ENCODE results near the gene UGP2. TPM values are rescaled to one million over a fixed set of nuclear protein-coding genes. Genes with fewer than 3 reads are reported as not detected.

Gene UGP2
- total RNA-seq, 1 experiment from 2014 or later: 89.5 TPM

DNA sequence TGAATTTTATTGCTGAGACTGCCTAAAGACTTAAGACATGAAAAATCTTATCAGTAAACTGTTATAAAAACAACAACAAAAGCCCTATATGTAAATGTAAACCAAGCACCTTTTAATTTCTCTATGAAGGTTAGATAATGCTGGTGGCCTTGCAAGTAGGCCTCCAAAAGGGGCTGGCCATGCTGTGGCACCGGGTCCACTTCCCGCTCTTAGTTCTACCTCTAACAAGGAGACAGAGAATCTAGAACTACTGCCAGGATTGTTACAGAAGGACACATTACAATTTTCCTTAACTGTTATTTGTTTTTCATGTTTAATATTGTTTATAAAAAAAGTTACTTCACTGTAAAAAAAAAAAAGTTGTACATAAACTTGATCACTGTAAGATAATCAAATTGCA is 49.0 kb downstream of the UGP2 start:
- 0 out of 2 replicates have a peak, but pooled peaks cover 3% of the 10 kb centered on the region for H4K20me1 ChIP-seq (ENCODE audit: insufficient read depth)
- ChIA-PET CTCF (no interaction called here), POLR2A (ENCODE audit: unreplicated experiment) (interaction anchor here (0.7 kb wide), 2 partner anchors 19 to 62 kb away, joined by 3 to 4 read pairs; no protein-coding TSS in a partner anchor)
- no peak for TF ChIP-seq EZH2 (IDR thresholded peaks at IDR 0.05; ENCODE audit: low read depth)
- no peak for TF ChIP-seq CTCF (conservative IDR thresholded peaks at IDR 0.05)
- no peak overlapping the region for H3K4me2 ChIP-seq
- no peaks in the 10 kb centered on the region for H3F3A ChIP-seq (ENCODE audit: insufficient read depth, low read depth)
- no peak for DNase-seq
- no peak overlapping the region for H3K4me3 ChIP-seq
- H3K27me3 ChIP-seq (ENCODE audit: insufficient read depth, low read depth): no peaks in the 10 kb centered on the region
- no peaks in the 10 kb centered on the region for H3K9me2 ChIP-seq (ENCODE audit: insufficient read depth)
- no TSS peak for BruUV-seq (replicated peaks)
- peaks cover 42% of the 10 kb centered on the region for H3K36me3 ChIP-seq (ENCODE audit: low read depth)
- no peaks in the 10 kb centered on the region for H3K4me1 ChIP-seq (replicated peaks; ENCODE audit: insufficient read depth)
- intact Hi-C loops (cut with micrococcal nuclease; ENCODE audit: unreplicated experiment): no loop called here
- no peaks in the 10 kb centered on the region for H3K9me3 ChIP-seq (ENCODE audit: insufficient read depth, low read depth)
- no peak overlapping the region for H3K27ac ChIP-seq
- no peak overlapping the region for H2AFZ ChIP-seq
- no peaks in the 10 kb centered on the region for H3K79me2 ChIP-seq (ENCODE audit: low read depth)

DNA sequence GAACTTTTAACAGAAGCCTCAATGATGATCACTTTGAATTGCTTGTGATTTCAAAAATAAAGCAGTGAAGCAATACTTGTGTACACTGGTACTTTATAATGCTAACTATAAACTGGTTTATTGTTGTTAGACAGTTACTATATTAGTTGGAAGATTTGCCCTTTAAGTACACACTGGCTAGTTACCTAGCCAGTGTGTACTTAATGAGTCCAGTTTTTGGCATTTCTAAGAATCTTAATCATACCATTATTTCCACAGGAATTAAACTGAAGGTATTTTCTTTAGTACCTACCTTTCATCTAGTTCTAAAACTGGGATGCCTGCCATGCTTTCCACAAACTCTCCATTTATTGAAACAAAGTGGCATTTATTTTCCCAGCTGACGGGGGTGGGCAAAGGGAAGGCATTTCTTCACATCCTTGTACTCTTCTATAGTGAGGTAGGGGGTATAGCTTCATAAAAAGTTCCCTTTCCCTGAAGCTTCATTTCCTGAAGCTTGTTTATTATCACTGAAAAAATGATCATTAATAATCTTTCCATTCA is 49.9 kb downstream of the UGP2 start:
- Histone ChIP-seq H3K79me2 (ENCODE audit: low read depth) (no peaks in the 10 kb centered on the region), H3K4me2 (no peak overlapping the region), H3K36me3 (ENCODE audit: low read depth) (peaks cover 42% of the 10 kb centered on the region), H4K20me1 (ENCODE audit: insufficient read depth) (0 out of 2 replicates have a peak, but pooled peaks cover 3% of the 10 kb centered on the region), H3F3A (ENCODE audit: insufficient read depth, low read depth) (no peaks in the 10 kb centered on the region), H3K4me1 (replicated peaks; ENCODE audit: insufficient read depth) (no peaks in the 10 kb centered on the region), H3K9me3 (ENCODE audit: insufficient read depth, low read depth) (no peaks in the 10 kb centered on the region), H3K27me3 (ENCODE audit: insufficient read depth, low read depth) (no peaks in the 10 kb centered on the region), H3K9me2 (ENCODE audit: insufficient read depth) (no peaks in the 10 kb centered on the region), H3K27ac (no peak overlapping the region), H3K4me3 (no peak overlapping the region), H2AFZ (no peak overlapping the region)
- BruUV-seq (replicated peaks): no TSS peak
- CTCF ChIA-PET: no interaction called here
- POLR2A ChIA-PET (ENCODE audit: unreplicated experiment): no interaction called here
- intact Hi-C loops (cut with micrococcal nuclease; ENCODE audit: unreplicated experiment): no loop called here
- TF ChIP-seq EZH2 (IDR thresholded peaks at IDR 0.05; ENCODE audit: low read depth): no peak
- no peak for TF ChIP-seq CTCF (conservative IDR thresholded peaks at IDR 0.05)
- DNase-seq: no peak

DNA sequence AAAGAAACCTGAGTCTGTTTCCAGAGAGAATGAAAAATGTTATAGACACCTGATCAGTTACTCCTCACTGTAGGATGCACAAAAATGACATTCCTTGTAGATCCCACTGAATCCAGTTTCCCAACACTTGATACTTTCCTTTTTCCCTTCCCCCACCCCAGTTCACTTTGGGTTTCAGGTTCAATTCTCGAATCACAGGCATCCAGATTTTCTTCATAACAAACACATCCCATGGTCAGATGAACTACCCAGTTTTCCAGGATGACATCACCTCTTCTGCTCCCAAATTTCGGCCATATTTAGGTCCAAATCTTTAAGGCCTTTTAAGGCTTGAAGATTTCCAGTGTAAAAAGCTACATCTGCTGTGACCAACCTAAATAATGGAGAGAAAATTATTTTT is 51.5 kb downstream of the UGP2 start:
- Histone ChIP-seq H3K79me2 (ENCODE audit: low read depth) (no peaks in the 10 kb centered on the region), H3K9me3 (ENCODE audit: insufficient read depth, low read depth) (no peaks in the 10 kb centered on the region), H3K27ac (no peak overlapping the region), H3K4me3 (no peak overlapping the region), H3K27me3 (ENCODE audit: insufficient read depth, low read depth) (no peaks in the 10 kb centered on the region), H3K4me1 (replicated peaks; ENCODE audit: insufficient read depth) (no peaks in the 10 kb centered on the region), H4K20me1 (ENCODE audit: insufficient read depth) (0 out of 2 replicates have a peak, but pooled peaks cover 3% of the 10 kb centered on the region), H2AFZ (no peak overlapping the region), H3F3A (ENCODE audit: insufficient read depth, low read depth) (no peaks in the 10 kb centered on the region; the same call in 1 of the 2 replicates), H3K4me2 (no peak overlapping the region), H3K36me3 (ENCODE audit: low read depth) (peaks cover 38% of the 10 kb centered on the region), H3K9me2 (ENCODE audit: insufficient read depth) (no peaks in the 10 kb centered on the region)
- ChIA-PET POLR2A (ENCODE audit: unreplicated experiment) (no interaction called here), CTCF (no interaction called here)
- intact Hi-C loops (cut with micrococcal nuclease; ENCODE audit: unreplicated experiment): no loop called here
- BruUV-seq (replicated peaks): no TSS peak
- DNase-seq: no peak
- TF ChIP-seq EZH2 (IDR thresholded peaks at IDR 0.05; ENCODE audit: low read depth) (no peak), CTCF (conservative IDR thresholded peaks at IDR 0.05) (no peak)
